Osteocyte (in vitro differentiated cells): Measurements from ENCODE around the gene ASB2. TPM values are rescaled to one million over a fixed set of nuclear protein-coding genes. Genes with fewer than 3 reads are reported as not detected.

Experiments
- DNase-seq: peaks from one replicate; pipeline ENCODE4 v3.0.0; 2021; ENCODE audit warnings: mixed read lengths; ENCODE audit not compliant: unreplicated experiment; ENCODE audit errors: extremely low spot score
- H3K27ac Mint-ChIP-seq: one replicate; pipeline ENCODE4 v1.8.0; 2021; ENCODE audit warnings: mild to moderate bottlenecking, mixed read lengths; ENCODE audit not compliant: unreplicated experiment
- H3K27me3 Mint-ChIP-seq: one replicate; pipeline ENCODE4 v1.8.0; 2021; ENCODE audit warnings: mixed read lengths; ENCODE audit not compliant: unreplicated experiment
- H3K36me3 Mint-ChIP-seq: one replicate; pipeline ENCODE4 v1.8.0; 2021; ENCODE audit warnings: mixed read lengths; ENCODE audit not compliant: unreplicated experiment
- H3K4me1 Mint-ChIP-seq: one replicate; pipeline ENCODE4 v1.8.0; 2021; ENCODE audit warnings: mixed read lengths; ENCODE audit not compliant: unreplicated experiment
- H3K4me3 Mint-ChIP-seq: one replicate; pipeline ENCODE4 v1.8.0; 2021; ENCODE audit warnings: mild to moderate bottlenecking, moderate library complexity, mixed read lengths; ENCODE audit not compliant: unreplicated experiment
- H3K9me3 Mint-ChIP-seq: one replicate; pipeline ENCODE4 v1.8.0; 2021; ENCODE audit warnings: mixed read lengths; ENCODE audit not compliant: unreplicated experiment
- CTCF ChIP-seq: fragments of 200-600 bp; sonication (generic); IDR thresholded peaks from 2 replicates; pipeline ENCODE4 v1.5.0; 2021; ENCODE audit warnings: antibody characterized with exemption, mild to moderate bottlenecking, moderate library complexity
- total RNA-seq: library from RNA; stranded (reverse); gene quantifications from 2 replicates; pipeline ENCODE4 v1.2.1, GENCODE V29; 2021

Gene ASB2
- total RNA-seq, 1 donor from 2014 or later, result 0.38 TPM

GRCh38 chr14:93960108-93960475 is 16.3 kb downstream of the ASB2 start:
- H3K4me1 Mint-ChIP-seq, result peaks cover 29% of the 10 kb centered on the region

DNA sequence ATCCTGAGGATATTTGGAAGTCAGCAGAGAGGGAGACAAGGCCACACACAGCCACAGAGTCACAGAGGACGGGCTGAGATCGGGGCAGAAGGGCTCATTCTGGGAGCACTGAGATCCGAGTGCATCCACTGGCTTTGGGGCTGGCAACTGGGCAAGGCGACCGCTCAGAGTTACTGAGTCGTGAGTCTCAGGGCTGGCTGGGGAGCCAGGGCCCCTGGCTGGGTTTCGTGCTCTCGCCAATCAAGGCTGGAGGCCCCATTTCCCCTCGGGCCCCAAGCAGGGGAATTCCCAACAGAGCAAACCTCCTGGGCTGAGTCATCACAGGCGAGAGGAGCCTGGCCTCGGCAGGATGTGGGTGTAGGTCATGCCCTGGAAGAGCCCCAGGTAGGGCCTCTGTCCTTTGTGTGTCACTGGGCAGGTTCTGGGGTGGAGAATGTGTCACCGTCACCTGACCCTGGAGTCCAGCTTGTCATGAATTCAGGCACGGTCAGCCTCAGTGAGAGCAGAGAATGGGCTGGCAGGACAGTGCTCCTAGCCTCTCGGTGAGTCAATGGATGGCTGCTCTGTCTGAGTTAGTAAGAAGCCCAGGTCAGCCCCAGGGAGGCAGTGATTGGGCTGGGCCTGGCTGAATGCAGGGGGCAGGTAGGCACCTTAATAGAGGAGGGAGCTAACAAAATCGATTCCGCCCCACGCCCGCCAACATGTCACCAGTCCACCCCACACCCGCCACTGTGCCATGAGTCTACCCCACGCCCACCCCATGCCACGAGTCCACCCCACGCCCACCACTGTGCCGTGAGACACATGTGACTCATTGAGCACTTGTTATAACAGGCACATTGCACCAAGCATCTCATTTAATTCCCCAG is 16.9 kb downstream of the ASB2 start:
- no peak overlapping the region for H3K27ac Mint-ChIP-seq
- no peak overlapping the region for H3K4me3 Mint-ChIP-seq
- no peaks in the 10 kb centered on the region for H3K9me3 Mint-ChIP-seq
- no peak for TF ChIP-seq CTCF
- no peak for DNase-seq
- H3K36me3 Mint-ChIP-seq, result no peaks in the 10 kb centered on the region
- H3K27me3 Mint-ChIP-seq, result peaks cover 12% of the 10 kb centered on the region
- H3K4me1 Mint-ChIP-seq, result peaks cover 28% of the 10 kb centered on the region

More at GRCh38 chr14:93960108-93960475, 16.3 kb downstream of the ASB2 start:
- TF ChIP-seq CTCF, result no peak
- H3K4me3 Mint-ChIP-seq, result no peak overlapping the region
- peaks cover 6% of the 10 kb centered on the region for H3K27me3 Mint-ChIP-seq
- H3K36me3 Mint-ChIP-seq, result no peaks in the 10 kb centered on the region
- peaks cover 2% of the 10 kb centered on the region for H3K9me3 Mint-ChIP-seq
- no peak overlapping the region for H3K27ac Mint-ChIP-seq
- DNase-seq, result no peak

GRCh38 chr14:93958567-93959238 is 17.7 kb downstream of the ASB2 start:
- no peaks in the 10 kb centered on the region for H3K9me3 Mint-ChIP-seq
- H3K36me3 Mint-ChIP-seq, result no peaks in the 10 kb centered on the region
- H3K27me3 Mint-ChIP-seq, result peaks cover 12% of the 10 kb centered on the region
- no peak overlapping the region for H3K27ac Mint-ChIP-seq
- no peak for TF ChIP-seq CTCF
- DNase-seq, result no peak
- no peak overlapping the region for H3K4me3 Mint-ChIP-seq
- peaks cover 32% of the 10 kb centered on the region for H3K4me1 Mint-ChIP-seq

DNA sequence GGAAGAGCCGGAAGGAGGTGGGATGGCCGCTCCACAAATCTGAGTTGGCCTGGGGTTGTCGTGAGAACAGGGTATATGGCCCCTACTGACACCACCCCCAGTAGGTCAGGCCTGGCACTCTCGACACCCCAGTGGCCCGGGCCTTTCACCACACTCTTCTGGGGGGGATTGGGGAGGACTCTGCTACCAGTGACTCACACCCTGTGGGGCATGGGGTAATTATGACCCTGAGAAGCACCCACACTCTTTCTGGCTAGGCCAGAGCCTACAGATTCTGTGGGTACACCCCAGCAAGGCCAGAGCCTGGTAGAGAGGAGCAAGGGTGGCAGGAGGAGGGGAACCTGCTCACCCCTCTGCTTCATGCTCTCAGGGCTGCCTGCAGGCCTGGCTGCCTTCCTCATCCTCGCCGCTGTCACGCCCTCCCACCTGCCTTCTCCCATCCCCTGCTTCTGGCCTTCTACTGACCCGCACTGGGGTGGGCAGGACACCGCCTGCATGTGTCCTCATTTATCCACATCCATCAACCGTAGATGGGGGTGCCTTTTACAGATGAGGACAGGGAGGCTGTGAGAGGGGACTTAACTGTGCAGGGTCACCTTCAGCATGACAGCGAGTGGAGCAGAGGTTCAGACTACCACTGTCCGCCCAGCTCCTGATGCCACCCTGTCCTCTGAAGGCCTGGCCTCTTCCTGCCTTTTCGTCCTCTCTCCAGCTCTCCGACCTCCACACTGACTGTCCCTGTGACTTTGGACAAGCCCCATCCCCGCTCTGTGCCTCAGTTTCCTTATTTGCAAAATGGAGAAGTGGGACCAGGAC is 18.4 kb downstream of the ASB2 start:
- Mint-ChIP-seq H3K36me3 (no peaks in the 10 kb centered on the region), H3K4me1 (peaks cover 32% of the 10 kb centered on the region), H3K9me3 (no peaks in the 10 kb centered on the region), H3K4me3 (no peak overlapping the region), H3K27ac (no peak overlapping the region), H3K27me3 (peaks cover 11% of the 10 kb centered on the region)
- no peak for DNase-seq
- no peak for TF ChIP-seq CTCF
